Measurements from ENCODE around the gene ATXN7.

ATXN7 gene

GRCh38 chr3:64048631-64049061 is 185.0 kb downstream of the ATXN7 start:
- no peak for DNase-seq (ENCODE audit: low read depth in 2 of 2)

GRCh38 chr3:64049136-64049535 is 185.5 kb downstream of the ATXN7 start:
- DNase-seq (ENCODE audit: low read depth in 2 of 2) = no peak

DNA sequence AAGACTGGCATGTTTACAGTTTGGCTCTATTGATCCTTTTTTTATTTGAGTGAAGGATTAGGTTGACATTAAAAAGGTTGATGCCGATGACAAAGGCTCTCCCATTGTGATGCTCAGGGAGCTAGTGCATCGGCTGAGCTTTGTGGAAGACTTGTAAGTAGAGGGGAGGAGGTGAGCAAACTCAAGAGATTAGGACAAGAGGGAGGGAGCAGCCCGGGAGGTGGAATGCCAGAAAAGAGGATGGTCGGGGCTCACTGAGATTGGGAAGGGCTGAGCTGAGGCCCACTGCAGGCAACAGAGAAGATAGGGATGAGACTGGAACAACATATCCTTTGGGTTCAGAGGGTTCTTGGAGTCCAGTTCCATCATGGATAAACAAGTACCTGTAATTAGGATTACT is 186.2 kb downstream of the ATXN7 start:
- DNase-seq (ENCODE audit: low read depth in 2 of 2) = no peak

Measured in stimulated activated CD8-positive, alpha-beta memory T cell treated with anti-CD3 and anti-CD28 coated beads, Interleukin-15, amount 100 ng/mL, for 4 hours (primary cell).